ENCODE results near the gene CTSA. TPM values are rescaled to one million over a fixed set of nuclear protein-coding genes. Genes with fewer than 3 reads are reported as not detected.
A peak's percentile ranks its signal among the peaks of the same experiment; 100 is the strongest.

The CTSA gene
- total and polyA plus RNA-seq, 4 experiments from 2014 or later: 102 to 165 (median 123) TPM

- peaks cover 25 to 66% (median 39%) of the 10 kb centered on the region in 4 donors for H3K4me1 Mint-ChIP-seq
- peak within 1 kb of the TSS; percentile 86 to 98 (median 95) for H3K4me3 Mint-ChIP-seq
Measured at GRCh38 chr20:45857114-45857881, 33.8 kb upstream of the CTSA start, which contains the start of the genes ACOT8 and ZSWIM3. Gene ACOT8, minus strand, starts transcription at chr20:45857392. Its CDS starts 77 bp downstream, at chr20:45857315. Gene ZSWIM3, plus strand, starts transcription at chr20:45857614. Its CDS starts 212 bp downstream, at chr20:45857826.

GRCh38 chr20:45857882-45858216, 33.3 kb upstream of the CTSA start:
- Mint-ChIP-seq H3K4me3 (peak overlapping the region; percentile 86 to 98 (median 95)), H3K4me1 (peaks cover 25 to 63% (median 38%) of the 10 kb centered on the region in 4 donors), H3K36me3 (peaks cover 9 to 13% of the 10 kb centered on the region in 2 donors), H3K27ac (peak overlapping the region; percentile 84 to 99 (median 98)), H3K9me3 (no peaks in the 10 kb centered on the region), H3K27me3 (no peaks in the 10 kb centered on the region)
- H3K27ac ChIP-seq (ENCODE audit: low read depth, low read length): peak overlapping the region; percentile 76
- peak overlapping the region; percentile 71 to 78 for H3K4me3 ChIP-seq (ENCODE audit: low read length in 2 of 2)
- peaks cover 19% of the 10 kb centered on the region for H3K36me3 ChIP-seq (ENCODE audit: insufficient read depth, low read length)
- DNase-seq: no peak
- ChIA-PET CTCF (ENCODE audit: partially characterized antibody) (interaction anchor here (1.3 to 1.6 kb wide), 3 partner anchors 23 to 112 kb away, joined by 3 to 6 read pairs (median 4); partner anchors contain the start of gene ZSWIM1), POLR2A (ENCODE audit: partially characterized antibody) (interaction anchor here (0.6 to 4.8 kb wide), 14 partner anchors 17 to 838 kb away, joined by 3 to 68 read pairs (median 4); partner anchors contain the start of genes CTSA, NEURL2, PCIF1 and UBE2C)
- intact Hi-C loops (cut with micrococcal nuclease): loop anchor here (1.0 to 10.0 kb wide), 7 partner anchors 23 to 114 kb away; partner anchors contain the start of genes CTSA, DNTTIP1, NEURL2 and UBE2C
- H3K9me3 ChIP-seq (ENCODE audit: control insufficient read depth in 1 of 2, low read length in 2 of 2): no peaks in the 10 kb centered on the region
- no peaks in the 10 kb centered on the region for H3K27me3 ChIP-seq (ENCODE audit: insufficient read depth, low read length)
- peaks cover 35% of the 10 kb centered on the region for H3K4me1 ChIP-seq (ENCODE audit: insufficient read depth, low read length)

More at GRCh38 chr20:45857114-45857881, 33.8 kb upstream of the CTSA start, which contains the start of the genes ACOT8 and ZSWIM3:
- H3K9me3 ChIP-seq (ENCODE audit: control insufficient read depth in 1 of 2, low read length in 2 of 2): no peaks in the 10 kb centered on the region
- DNase-seq: peak; percentile 97 to 99 (median 99)
- H3K36me3 ChIP-seq (ENCODE audit: insufficient read depth, low read length): peaks cover 19% of the 10 kb centered on the region
- H3K9me3 Mint-ChIP-seq: no peaks in the 10 kb centered on the region
- intact Hi-C loops (cut with micrococcal nuclease): loop anchor here (1.0 to 10.0 kb wide), 7 partner anchors 24 to 115 kb away; partner anchors contain the start of genes CTSA, DNTTIP1, NEURL2 and UBE2C
- H3K36me3 Mint-ChIP-seq: peaks cover 12 to 13% of the 10 kb centered on the region in 2 donors
- no peaks in the 10 kb centered on the region for H3K27me3 Mint-ChIP-seq
- peaks cover 35% of the 10 kb centered on the region for H3K4me1 ChIP-seq (ENCODE audit: insufficient read depth, low read length)
- H3K27ac ChIP-seq (ENCODE audit: low read depth, low read length): peak within 1 kb of the TSS; percentile 76
- ChIA-PET CTCF (ENCODE audit: partially characterized antibody) (interaction anchor here (0.8 to 1.6 kb wide), 6 partner anchors 23 to 112 kb away, joined by 3 to 6 read pairs (median 4); partner anchors contain the start of gene ZSWIM1), POLR2A (ENCODE audit: partially characterized antibody) (interaction anchor here (0.6 to 4.8 kb wide), 22 partner anchors 15 to 838 kb away, joined by 3 to 68 read pairs (median 4); partner anchors contain the start of genes CTSA, NEURL2, PCIF1 and UBE2C)
- peak within 1 kb of the TSS; percentile 73 to 78 for H3K4me3 ChIP-seq (ENCODE audit: low read length in 2 of 2)
- no peaks in the 10 kb centered on the region for H3K27me3 ChIP-seq (ENCODE audit: insufficient read depth, low read length)
- peak within 1 kb of the TSS; percentile 84 to 99 (median 98) for H3K27ac Mint-ChIP-seq

GRCh38 chr20:45859916-45860315, 31.2 kb upstream of the CTSA start:
- ChIA-PET CTCF (ENCODE audit: partially characterized antibody) (no interaction called here), POLR2A (ENCODE audit: partially characterized antibody) (no interaction called here)
- H3K4me1 ChIP-seq (ENCODE audit: insufficient read depth, low read length): peaks cover 28% of the 10 kb centered on the region
- Mint-ChIP-seq H3K27me3 (no peaks in the 10 kb centered on the region), H3K27ac (no peak overlapping the region), H3K36me3 (peaks cover 3 to 4% of the 10 kb centered on the region in 2 donors), H3K9me3 (no peaks in the 10 kb centered on the region), H3K4me3 (no peak overlapping the region), H3K4me1 (peaks cover 23 to 49% (median 31%) of the 10 kb centered on the region in 4 donors)
- no peaks in the 10 kb centered on the region for H3K9me3 ChIP-seq (ENCODE audit: control insufficient read depth in 1 of 2, low read length in 2 of 2)
- no peaks in the 10 kb centered on the region for H3K27me3 ChIP-seq (ENCODE audit: insufficient read depth, low read length)
- intact Hi-C loops (cut with micrococcal nuclease): loop anchor here (10.0 kb wide), 1 partner anchor 65 kb away; the partner anchor contains the start of genes DNTTIP1 and WFDC3
- H3K36me3 ChIP-seq (ENCODE audit: insufficient read depth, low read length): peaks cover 3% of the 10 kb centered on the region
- no peak for DNase-seq
- H3K27ac ChIP-seq (ENCODE audit: low read depth, low read length): no peak overlapping the region
- H3K4me3 ChIP-seq (ENCODE audit: low read length in 2 of 2): no peak overlapping the region

GRCh38 chr20:45860560-45861220, 30.4 kb upstream of the CTSA start:
- ChIA-PET CTCF (ENCODE audit: partially characterized antibody) (no interaction called here), POLR2A (ENCODE audit: partially characterized antibody) (no interaction called here)
- intact Hi-C loops (cut with micrococcal nuclease): no loop called here

GRCh38 chr20:45861221-45862075, 29.7 kb upstream of the CTSA start:
- ChIA-PET CTCF (ENCODE audit: partially characterized antibody) (no interaction called here), POLR2A (ENCODE audit: partially characterized antibody) (no interaction called here)
- H3K27me3 ChIP-seq (ENCODE audit: insufficient read depth, low read length): no peaks in the 10 kb centered on the region
- H3K9me3 ChIP-seq (ENCODE audit: control insufficient read depth in 1 of 2, low read length in 2 of 2): no peaks in the 10 kb centered on the region
- no peak for DNase-seq
- Mint-ChIP-seq H3K9me3 (no peaks in the 10 kb centered on the region), H3K27me3 (no peaks in the 10 kb centered on the region), H3K27ac (peak overlapping the region in 1 of 7 donors; percentile 38), H3K36me3 (peaks cover 3 to 4% of the 10 kb centered on the region in 2 donors), H3K4me3 (no peak overlapping the region), H3K4me1 (peaks cover 17 to 36% (median 23%) of the 10 kb centered on the region in 4 donors)
- H3K4me3 ChIP-seq (ENCODE audit: low read length in 2 of 2): no peak overlapping the region
- intact Hi-C loops (cut with micrococcal nuclease): no loop called here
- no peaks in the 10 kb centered on the region for H3K36me3 ChIP-seq (ENCODE audit: insufficient read depth, low read length)
- H3K4me1 ChIP-seq (ENCODE audit: insufficient read depth, low read length): peaks cover 14% of the 10 kb centered on the region
- H3K27ac ChIP-seq (ENCODE audit: low read depth, low read length): no peak overlapping the region

More at GRCh38 chr20:45860560-45861220, 30.4 kb upstream of the CTSA start:
- H3K9me3 Mint-ChIP-seq: no peaks in the 10 kb centered on the region
- Histone ChIP-seq H3K27me3 (ENCODE audit: insufficient read depth, low read length) (no peaks in the 10 kb centered on the region), H3K4me1 (ENCODE audit: insufficient read depth, low read length) (peaks cover 21% of the 10 kb centered on the region), H3K9me3 (ENCODE audit: control insufficient read depth in 1 of 2, low read length in 2 of 2) (no peaks in the 10 kb centered on the region), H3K4me3 (ENCODE audit: low read length in 2 of 2) (no peak overlapping the region), H3K27ac (ENCODE audit: low read depth, low read length) (no peak overlapping the region), H3K36me3 (ENCODE audit: insufficient read depth, low read length) (no peaks in the 10 kb centered on the region)
- H3K27ac Mint-ChIP-seq: peak overlapping the region in 2 of 7 donors; percentile 38 to 54
- no peak overlapping the region for H3K4me3 Mint-ChIP-seq
- no peak for DNase-seq
- peaks cover 3 to 4% of the 10 kb centered on the region in 2 donors for H3K36me3 Mint-ChIP-seq
- no peaks in the 10 kb centered on the region for H3K27me3 Mint-ChIP-seq
- H3K4me1 Mint-ChIP-seq: peaks cover 20 to 43% (median 28%) of the 10 kb centered on the region in 4 donors
